ENCODE measurements around the gene AURKAIP1. TPM values are rescaled to one million over a fixed set of nuclear protein-coding genes. Genes with fewer than 3 reads are reported as not detected.

AURKAIP1 gene
- total and polyA plus RNA-seq, 2 of the 13 experiments (the other 11 are each of a cell fraction or from before 2014, with no cell fraction given), result 69.5 to 175 TPM

DNA sequence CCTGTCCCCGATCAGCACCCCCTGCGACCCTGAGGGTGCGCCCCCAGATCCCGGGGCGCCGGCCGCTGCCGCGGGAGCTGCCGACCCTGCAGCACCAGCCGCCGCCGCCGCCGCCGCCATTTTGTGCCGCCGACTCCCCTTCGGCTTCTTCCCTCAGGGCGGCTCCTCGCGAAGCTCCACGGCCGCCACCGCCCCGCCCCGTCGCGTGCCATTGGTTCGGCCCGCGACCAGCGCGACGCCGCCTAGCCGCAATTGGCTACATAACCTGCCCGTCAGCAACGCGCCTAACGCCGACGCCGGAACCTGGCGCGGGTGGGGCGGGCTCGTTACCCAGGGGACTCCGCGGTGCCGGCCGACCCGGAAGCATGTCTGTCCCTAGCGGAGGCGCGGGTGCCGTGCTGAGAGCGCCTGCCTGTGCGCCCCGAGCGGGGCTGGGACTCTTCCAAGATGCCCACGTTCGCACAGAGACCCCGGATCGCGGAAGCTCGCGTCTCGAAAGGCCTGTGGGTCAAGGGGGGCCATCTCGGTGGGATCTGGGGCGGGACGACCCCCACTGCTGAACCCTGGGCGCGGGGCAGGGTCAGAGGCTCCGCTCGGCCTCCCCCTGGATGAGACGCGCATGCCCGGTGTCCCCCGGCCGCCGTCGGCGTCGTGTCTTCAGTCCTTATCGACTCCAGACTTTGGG lies 24.3 kb upstream of the AURKAIP1 start, which contains the start of gene CCNL2 (continued):
- TF ChIP-seq ZNF710 (CRISPR knock-in tag; IDR thresholded peaks at IDR 0.05; ENCODE audit: borderline replicate concordance), result 0 out of 2 replicates have a peak, but pooled peaks have one; percentile 13
- TF ChIP-seq DMTF1 (CRISPR knock-in tag; IDR thresholded peaks at IDR 0.05), result no peak
- TF ChIP-seq KLF6 (CRISPR knock-in tag; IDR thresholded peaks at IDR 0.05), result no peak
- no peak for TF ChIP-seq SRSF4 (IDR thresholded peaks at IDR 0.05; ENCODE audit: low read depth, low read length, poor library complexity, severe bottlenecking)
- TF ChIP-seq NFE2L2 (IDR thresholded peaks at IDR 0.05; ENCODE audit: low read length), result no peak
- TF ChIP-seq ATF1 (CRISPR knock-in tag; IDR thresholded peaks at IDR 0.05), result peak; percentile 83
- peak; percentile 64; the same call in 1 of the 2 replicates for TF ChIP-seq ZSCAN20 (CRISPR knock-in tag; IDR thresholded peaks at IDR 0.05; ENCODE audit: borderline replicate concordance)
- TF ChIP-seq MYC (CRISPR knock-in tag; IDR thresholded peaks at IDR 0.05; ENCODE audit: borderline replicate concordance), result peak; percentile 89; the same call in 1 of the 2 replicates
- peak; percentile 69; the same call in 1 of the 2 replicates for TF ChIP-seq CREM (IDR thresholded peaks at IDR 0.05)
- peak; percentile 30; the same call in 1 of the 2 replicates for TF ChIP-seq CREM (CRISPR knock-in tag; IDR thresholded peaks at IDR 0.05)
- TF ChIP-seq ZNF776 (CRISPR knock-in tag; IDR thresholded peaks at IDR 0.05), result no peak; the same call in 1 of the 2 replicates
- TF ChIP-seq ZNF83 (CRISPR knock-in tag; IDR thresholded peaks at IDR 0.05; ENCODE audit: borderline replicate concordance), result 0 out of 2 replicates have a peak, but pooled peaks have one; percentile 20
- TF ChIP-seq, protein P1, sequence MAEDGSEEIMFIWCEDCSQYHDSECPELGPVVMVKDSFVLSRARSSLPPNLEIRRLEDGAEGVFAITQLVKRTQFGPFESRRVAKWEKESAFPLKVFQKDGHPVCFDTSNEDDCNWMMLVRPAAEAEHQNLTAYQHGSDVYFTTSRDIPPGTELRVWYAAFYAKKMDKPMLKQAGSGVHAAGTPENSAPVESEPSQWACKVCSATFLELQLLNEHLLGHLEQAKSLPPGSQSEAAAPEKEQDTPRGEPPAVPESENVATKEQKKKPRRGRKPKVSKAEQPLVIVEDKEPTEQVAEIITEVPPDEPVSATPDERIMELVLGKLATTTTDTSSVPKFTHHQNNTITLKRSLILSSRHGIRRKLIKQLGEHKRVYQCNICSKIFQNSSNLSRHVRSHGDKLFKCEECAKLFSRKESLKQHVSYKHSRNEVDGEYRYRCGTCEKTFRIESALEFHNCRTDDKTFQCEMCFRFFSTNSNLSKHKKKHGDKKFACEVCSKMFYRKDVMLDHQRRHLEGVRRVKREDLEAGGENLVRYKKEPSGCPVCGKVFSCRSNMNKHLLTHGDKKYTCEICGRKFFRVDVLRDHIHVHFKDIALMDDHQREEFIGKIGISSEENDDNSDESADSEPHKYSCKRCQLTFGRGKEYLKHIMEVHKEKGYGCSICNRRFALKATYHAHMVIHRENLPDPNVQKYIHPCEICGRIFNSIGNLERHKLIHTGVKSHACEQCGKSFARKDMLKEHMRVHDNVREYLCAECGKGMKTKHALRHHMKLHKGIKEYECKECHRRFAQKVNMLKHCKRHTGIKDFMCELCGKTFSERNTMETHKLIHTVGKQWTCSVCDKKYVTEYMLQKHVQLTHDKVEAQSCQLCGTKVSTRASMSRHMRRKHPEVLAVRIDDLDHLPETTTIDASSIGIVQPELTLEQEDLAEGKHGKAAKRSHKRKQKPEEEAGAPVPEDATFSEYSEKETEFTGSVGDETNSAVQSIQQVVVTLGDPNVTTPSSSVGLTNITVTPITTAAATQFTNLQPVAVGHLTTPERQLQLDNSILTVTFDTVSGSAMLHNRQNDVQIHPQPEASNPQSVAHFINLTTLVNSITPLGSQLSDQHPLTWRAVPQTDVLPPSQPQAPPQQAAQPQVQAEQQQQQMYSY (CRISPR knock-in tag; IDR thresholded peaks at IDR 0.05), result 0 out of 2 replicates have a peak, but pooled peaks have one; percentile 3
- TF ChIP-seq ZNF180 (CRISPR knock-in tag; IDR thresholded peaks at IDR 0.05; ENCODE audit: borderline replicate concordance, low read depth), result no peak; the same call in 1 of the 2 replicates
- TF ChIP-seq KLF15 (CRISPR knock-in tag; IDR thresholded peaks at IDR 0.05; ENCODE audit: borderline replicate concordance), result no peak; the same call in 1 of the 2 replicates
- TF ChIP-seq BHLHE40 (IDR thresholded peaks at IDR 0.05; ENCODE audit: low read length), result peak; percentile 72
- no peak for TF ChIP-seq DBP (CRISPR knock-in tag; IDR thresholded peaks at IDR 0.05; ENCODE audit: not compliant biosample characterization)
- no peak for TF ChIP-seq SOX5 (CRISPR knock-in tag; IDR thresholded peaks at IDR 0.05; ENCODE audit: borderline replicate concordance)
- TF ChIP-seq TBX3 (IDR thresholded peaks at IDR 0.05; ENCODE audit: borderline replicate concordance), result peak; percentile 28; the same call in 1 of the 2 replicates
- peak; percentile 60; the same call in 1 of the 2 replicates for TF ChIP-seq ZFP36L1 (CRISPR knock-in tag; IDR thresholded peaks at IDR 0.05)
- TF ChIP-seq ZNF430 (CRISPR knock-in tag; IDR thresholded peaks at IDR 0.05), result 0 out of 2 replicates have a peak, but pooled peaks have one; percentile 21
